GM19035 (cell line): ENCODE results near the gene CAPN6.

Experiments used
- ATAC-seq: cut with Tn5 transposase; IDR thresholded peaks from one replicate; pipeline ENCODE4 v1.9.1; 2021; ENCODE audit not compliant: unreplicated experiment

The CAPN6 gene

DNA sequence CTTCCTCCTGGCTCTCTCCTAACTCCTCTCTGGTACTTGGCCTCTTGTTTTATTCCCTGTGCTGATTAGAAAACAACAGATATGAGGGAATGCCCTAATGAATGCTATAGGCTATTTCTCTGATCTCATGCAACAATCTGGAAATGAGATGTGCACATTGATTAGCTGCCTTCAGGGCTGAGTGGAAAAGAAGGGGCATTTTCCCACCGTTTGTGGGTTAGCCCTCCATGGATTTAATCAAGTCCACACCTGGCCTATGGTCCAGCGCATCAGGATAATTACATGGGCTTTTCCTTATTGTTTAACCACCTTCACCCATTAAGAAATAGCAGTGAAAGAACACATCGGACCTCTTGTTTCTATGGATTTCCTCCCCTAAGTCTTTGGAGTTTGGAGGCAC lies 70.0 kb downstream of the CAPN6 start:
- ATAC-seq, result no peak

DNA sequence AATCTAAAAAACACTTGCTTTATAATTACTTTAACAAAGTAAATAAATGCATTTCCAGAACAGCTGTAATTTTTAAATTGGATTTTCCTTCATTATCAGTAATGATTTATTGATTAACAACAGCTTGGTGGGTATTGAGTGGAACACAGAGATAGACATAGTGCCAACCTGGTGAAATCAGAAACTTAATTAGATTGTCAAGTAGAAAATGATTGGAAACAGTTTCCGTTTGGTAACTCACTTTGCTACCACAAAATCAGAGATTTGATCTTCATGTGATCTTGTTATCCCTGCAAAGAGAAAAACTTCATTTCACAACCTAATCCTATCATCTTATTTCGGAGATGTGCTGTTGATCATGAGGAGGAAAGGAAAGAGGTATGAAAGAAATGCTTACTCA lies 70.8 kb downstream of the CAPN6 start:
- ATAC-seq, result no peak
